Lung (tissue), 12 donors: ENCODE results near the gene RSPO4. TPM values are rescaled to one million over a fixed set of nuclear protein-coding genes. Genes with fewer than 3 reads are reported as not detected.

Experiments
- ATAC-seq: fragments of 200-7000 bp; cut with Tn5 transposase; one replicate; pipeline ENCODE4 v1.9.1; 2020; ENCODE audit warnings: moderate number of reproducible peaks; ENCODE audit not compliant: insufficient read depth, low FRiP score
- DNase-seq, 3 donors: peaks; one replicate each; pipeline ENCODE4 v3.0.0-alpha.2; 2013 to 2017
- H3K27ac ChIP-seq, 2 donors: one replicate each; pipeline ENCODE4 v1.5.1; 2013; ENCODE audit warnings: mild to moderate bottlenecking in 2 of 2, moderate library complexity in 2 of 2, control low read depth in 1 of 2, inconsistent platforms in 1 of 2, low read depth in 1 of 2, low read length in 1 of 2
- H3K27me3 ChIP-seq, 3 donors: one replicate each; pipeline ENCODE4 v1.5.1; 2013; ENCODE audit warnings: low read length in 2 of 3; ENCODE audit not compliant: control insufficient read depth in 3 of 3, insufficient read depth in 3 of 3
- H3K36me3 ChIP-seq, 4 donors: one replicate each; pipeline ENCODE4 v1.5.1; 2013; ENCODE audit warnings: low read length in 4 of 4, mild to moderate bottlenecking in 1 of 4, moderate library complexity in 1 of 4; ENCODE audit not compliant: control insufficient read depth in 4 of 4, insufficient read depth in 4 of 4
- H3K4me1 ChIP-seq, 5 donors: one replicate each; pipeline ENCODE4 v1.5.1; 2013; ENCODE audit warnings: low read length in 5 of 5, mild to moderate bottlenecking in 2 of 5, moderate library complexity in 1 of 5; ENCODE audit not compliant: control insufficient read depth in 5 of 5, insufficient read depth in 5 of 5
- H3K4me3 ChIP-seq: one replicate; pipeline ENCODE4 v1.5.1; 2013; ENCODE audit warnings: mild to moderate bottlenecking, control low read depth, moderate library complexity
- H3K9ac ChIP-seq, 2 donors: one replicate each; pipeline ENCODE4 v1.5.1; 2013; ENCODE audit warnings: low read length in 2 of 2, control low read depth in 1 of 2; ENCODE audit not compliant: insufficient read depth in 1 of 2
- H3K9me3 ChIP-seq, 4 donors: one replicate each; pipeline ENCODE4 v1.5.1; 2013; ENCODE audit warnings: low read length in 3 of 4, mild to moderate bottlenecking in 1 of 4, moderate library complexity in 1 of 4; ENCODE audit not compliant: control insufficient read depth in 4 of 4, insufficient read depth in 3 of 4
- CTCF ChIP-seq: IDR thresholded peaks from 2 replicates; pipeline ENCODE4 v1.5.1; 2012; ENCODE audit warnings: mild to moderate bottlenecking; ENCODE audit errors: control extremely low read depth, extremely low read depth
- WGBS, 2 donors: extraction: QIAGEN DNeasy Blood & Tissue Kit; methylation state at CpG; one replicate each; pipeline ENCODE4 v1.1.7; 2013; 5-methylcytosine and 5-hydroxymethylcytosine counted together
- polyA plus RNA-seq, 2 donors: library from polyadenylated mRNA; stranded (reverse); fragments of 200-250 nt; gene quantifications; one replicate each; pipeline ENCODE4 v1.2.1, GENCODE V29; 2013
- total RNA-seq, 2 donors: library from RNA; depleted of rRNA in 1 of 2; stranded (reverse); fragments of >200 nt in 1 of 2; gene quantifications; one replicate each; pipeline ENCODE4 v1.2.1, GENCODE V29; 2014 to 2021
- donor health status: control.
- donor health status: control.
- donor health status: Bipolar disorder and iron deficiency.
- donor health status: healthy.
- donor health status: DM: yes; HTN: yes; CAD: no.

RSPO4 gene
- total and polyA plus RNA-seq, 4 donors, result 1.00 to 7.4 (median 2.5) TPM

DNA sequence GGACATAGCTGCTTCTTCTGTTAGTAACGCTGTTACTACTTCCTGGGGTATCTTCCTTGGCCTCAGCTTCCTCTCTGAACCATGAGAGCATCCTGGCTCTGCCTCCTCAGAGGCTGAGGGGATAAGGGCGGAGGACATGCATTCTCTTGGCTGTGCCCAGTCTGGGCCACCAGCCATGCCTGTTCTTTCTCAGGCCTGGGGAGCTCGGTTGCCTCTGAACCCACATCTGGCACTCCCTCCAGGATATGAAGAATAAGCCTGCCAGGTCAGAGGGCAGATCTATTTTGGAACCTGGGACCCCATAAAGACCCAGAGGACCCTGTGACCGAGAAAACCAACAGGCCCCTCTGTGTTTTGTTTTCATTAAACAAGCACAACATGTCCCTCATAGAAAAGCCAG, 79.3 kb downstream of the RSPO4 start:
- Histone ChIP-seq H3K36me3 (no peaks in the 10 kb centered on the region), H3K4me1 (no peaks in the 10 kb centered on the region), H3K27me3 (peaks cover 0 to 4% (median 0%) of the 10 kb centered on the region in 3 donors), H3K27ac (no peak overlapping the region), H3K9me3 (no peaks in the 10 kb centered on the region), H3K9ac (no peak overlapping the region), H3K4me3 (no peak overlapping the region)
- DNase-seq (no peak), ATAC-seq (no peak)
- WGBS, 2 donors, result 65 to 72% methylated on average over 4 of the region's 4 CpGs
- TF ChIP-seq CTCF, result no peak

GRCh38 chr20:921068-921467, 81.0 kb downstream of the RSPO4 start:
- ATAC-seq (no peak), DNase-seq (no peak)
- no peak for TF ChIP-seq CTCF
- H3K4me1 ChIP-seq, result peaks cover 0 to 5% (median 0%) of the 10 kb centered on the region in 5 donors
- H3K36me3 ChIP-seq, result no peaks in the 10 kb centered on the region
- H3K27me3 ChIP-seq, result peaks cover 0 to 5% (median 2%) of the 10 kb centered on the region in 3 donors
- H3K4me3 ChIP-seq, result no peak overlapping the region
- H3K9ac ChIP-seq, result no peak overlapping the region
- 88 to 92% methylated on average over 5 of the region's 5 CpGs for WGBS, 2 donors
- H3K9me3 ChIP-seq, result no peaks in the 10 kb centered on the region
- no peak overlapping the region for H3K27ac ChIP-seq

DNA sequence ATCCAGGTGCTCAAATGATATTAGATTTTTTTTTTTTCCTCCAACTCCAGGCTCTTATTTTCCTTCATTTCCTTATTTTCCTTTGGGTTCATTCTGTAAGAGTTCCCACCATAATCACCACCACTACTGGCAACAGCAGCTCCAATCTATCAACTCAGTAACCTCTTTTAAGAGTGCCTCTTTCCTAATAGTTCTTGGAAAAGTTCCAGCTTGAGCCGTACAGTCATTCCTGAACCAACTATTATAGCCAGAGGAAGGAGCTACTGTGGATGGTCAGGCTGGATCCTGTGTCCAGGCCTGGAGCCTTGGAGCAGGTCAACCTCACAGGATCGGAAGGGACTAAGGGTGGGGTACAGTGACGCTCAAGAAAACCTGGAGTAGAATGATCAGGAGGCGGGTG, 81.8 kb downstream of the RSPO4 start:
- no peak for ATAC-seq
- TF ChIP-seq CTCF, result no peak
- no peak for DNase-seq
- peaks cover 0 to 5% (median 0%) of the 10 kb centered on the region in 5 donors for H3K4me1 ChIP-seq
- no peak overlapping the region for H3K4me3 ChIP-seq
- H3K9ac ChIP-seq, result no peak overlapping the region
- no peak overlapping the region for H3K27ac ChIP-seq
- 82 to 83% methylated on average over 4 of the region's 4 CpGs for WGBS, 2 donors
- H3K27me3 ChIP-seq, result peaks cover 0 to 5% (median 2%) of the 10 kb centered on the region in 3 donors
- peaks cover 0 to 2% (median 0%) of the 10 kb centered on the region in 4 donors for H3K9me3 ChIP-seq
- no peaks in the 10 kb centered on the region for H3K36me3 ChIP-seq

- H3K9ac ChIP-seq, result no peak overlapping the region
- H3K27ac ChIP-seq, result no peak overlapping the region
- H3K9me3 ChIP-seq, result peaks cover 0 to 2% (median 0%) of the 10 kb centered on the region in 4 donors
- no peak for DNase-seq
- WGBS, 2 donors, result 81 to 82% methylated on average over 5 of the region's 5 CpGs
- no peak overlapping the region for H3K4me3 ChIP-seq
- peaks cover 0 to 5% (median 2%) of the 10 kb centered on the region in 3 donors for H3K27me3 ChIP-seq
- TF ChIP-seq CTCF, result no peak
- peaks cover 0 to 5% (median 0%) of the 10 kb centered on the region in 5 donors for H3K4me1 ChIP-seq
- H3K36me3 ChIP-seq, result no peaks in the 10 kb centered on the region
- ATAC-seq, result no peak
These were observed 82.6 kb downstream of the RSPO4 start for GRCh38 chr20:919491-919916.
